DLD1 (cell line): ENCODE measurements around the gene CHTF18.
"Not testable (repeated sequence)": the region's sequence is repeated elsewhere in the genome, so short reads cannot be mapped to it uniquely, and the experiment has no call there.

Experiments used
- in situ Hi-C: cut with HindIII; loops from 2 replicates; pipeline ENCODE4 v1.10.0; 2017; ENCODE audit warnings: low sequenced_read_pairs

Gene CHTF18

DNA sequence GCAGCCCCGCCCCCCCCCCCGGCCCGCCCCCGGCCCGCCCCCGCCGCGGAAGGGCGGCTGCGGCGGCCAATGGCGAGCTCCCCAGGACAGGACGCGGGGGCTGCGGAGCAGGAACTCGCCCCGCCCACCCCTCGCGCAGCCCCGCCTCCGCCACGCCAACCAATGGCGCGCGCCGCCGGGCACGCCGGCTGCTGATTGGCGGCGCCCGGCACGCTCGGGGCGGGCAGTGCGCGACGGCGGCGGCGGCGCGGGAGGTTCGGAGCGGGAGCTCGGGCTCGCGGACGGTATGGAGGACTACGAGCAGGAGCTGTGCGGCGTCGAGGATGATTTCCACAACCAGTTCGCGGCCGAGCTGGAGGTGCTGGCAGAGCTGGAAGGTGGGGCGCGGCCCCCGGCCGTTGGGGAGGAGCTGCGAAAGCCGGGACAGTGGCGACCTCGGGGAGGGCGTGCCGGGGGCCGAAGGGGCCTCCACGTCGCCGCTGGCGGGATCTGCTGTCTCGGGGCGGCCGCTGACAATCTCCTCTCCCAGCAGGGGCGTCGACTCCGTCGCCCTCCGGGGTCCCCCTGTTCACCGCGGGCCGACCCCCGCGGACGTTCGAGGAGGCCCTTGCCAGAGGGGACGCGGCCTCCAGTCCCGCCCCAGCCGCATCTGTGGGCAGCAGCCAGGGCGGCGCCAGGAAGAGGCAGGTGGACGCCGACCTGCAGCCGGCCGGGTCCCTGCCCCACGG, at the start of gene CHTF18:
Gene CHTF18 (plus strand): TSS at position 222 of the 728 bp plus-strand sequence. CDS start 65 bp downstream, at position 287.
- in situ Hi-C loops: no loop called here

GRCh38 chr16:739560-740458, 48.6 kb upstream of the CHTF18 start:
- in situ Hi-C loops: no loop called here

GRCh38 chr16:740459-740763, 48.0 kb upstream of the CHTF18 start:
- in situ Hi-C loops: no loop called here

GRCh38 chr16:740764-741505, 47.5 kb upstream of the CHTF18 start, which contains the start of gene CIAO3:
TSS of gene CIAO3 (minus strand) at chr16:740997. CDS start at chr16:740985, 12 bp downstream.
- in situ Hi-C loops: no loop called here

DNA sequence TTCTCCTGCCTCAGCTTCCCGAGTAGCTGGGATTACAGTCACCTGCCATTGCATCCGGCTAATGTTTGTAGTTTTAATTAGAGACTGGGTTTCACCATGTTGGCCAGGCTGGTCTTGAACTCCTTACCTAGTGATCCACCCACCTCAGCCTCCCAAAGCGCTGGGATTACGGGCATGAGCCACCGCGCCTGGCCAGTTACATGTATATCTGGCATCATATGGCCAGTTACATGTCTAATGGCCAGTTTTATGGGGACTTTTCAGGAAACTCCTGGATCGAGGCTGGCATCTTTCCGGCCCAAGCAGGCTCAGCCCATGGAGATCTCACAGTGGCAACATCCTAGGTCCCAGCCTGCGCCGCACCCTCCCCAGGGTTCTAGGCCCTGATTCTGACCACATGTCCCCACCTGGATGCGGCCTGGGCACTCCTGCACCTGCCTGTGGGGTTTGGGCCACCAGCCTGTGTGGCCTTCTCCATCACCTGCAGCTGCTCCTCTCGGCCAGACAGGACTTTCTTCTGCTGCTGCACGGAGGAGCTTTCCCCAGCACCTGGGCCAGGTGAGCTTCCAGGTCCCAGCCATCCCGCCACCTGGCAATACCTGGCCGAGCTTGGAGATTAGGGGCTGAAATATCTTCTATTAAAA, 46.3 kb upstream of the CHTF18 start:
- in situ Hi-C loops: no loop called here

DNA sequence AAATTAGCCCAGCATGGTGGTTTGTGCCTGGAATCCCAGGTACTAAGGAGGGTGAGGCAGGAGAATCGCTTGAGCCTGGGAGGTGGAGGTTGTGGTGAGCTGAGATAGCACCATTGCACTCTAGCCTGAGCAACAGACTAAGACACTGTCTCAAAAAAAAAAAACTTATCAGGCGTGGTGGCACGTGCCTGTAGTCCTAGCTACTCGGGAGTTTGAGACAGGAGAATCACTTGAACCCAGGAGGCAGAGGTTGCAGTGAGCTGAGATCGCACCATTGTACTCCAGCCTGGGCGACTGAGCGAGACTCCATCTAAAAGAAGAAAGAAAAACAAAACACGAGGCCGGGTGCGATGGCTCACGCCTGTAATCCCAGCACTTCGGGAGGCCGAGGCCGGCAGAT, 45.5 kb upstream of the CHTF18 start:
- in situ Hi-C loops: not testable (repeated sequence)

- in situ Hi-C loops: no loop called here
Measured at GRCh38 chr16:743794-744500, 44.5 kb upstream of the CHTF18 start.

DNA sequence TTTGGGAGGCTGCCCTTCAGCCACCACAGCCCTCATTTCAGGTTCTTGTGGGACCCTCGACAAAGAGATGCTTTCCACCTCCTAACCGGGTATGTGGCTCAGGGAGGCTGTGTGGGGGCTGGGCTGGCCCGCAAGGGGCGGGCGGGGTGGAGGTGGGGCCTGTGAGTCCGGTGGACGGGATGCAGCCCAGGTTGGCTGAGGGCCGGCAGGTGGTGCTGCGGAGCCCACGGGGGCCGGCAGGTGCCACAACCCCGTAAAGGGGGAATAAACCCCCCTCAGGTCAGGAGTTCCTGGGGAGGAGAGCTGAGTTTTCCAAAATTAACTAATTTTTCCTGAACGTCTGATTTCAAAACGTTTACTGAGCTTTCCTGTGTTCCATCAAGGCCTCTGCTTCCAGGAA, 42.7 kb upstream of the CHTF18 start:
- in situ Hi-C loops: no loop called here

GRCh38 chr16:746637-747036, 41.8 kb upstream of the CHTF18 start:
- in situ Hi-C loops: no loop called here

DNA sequence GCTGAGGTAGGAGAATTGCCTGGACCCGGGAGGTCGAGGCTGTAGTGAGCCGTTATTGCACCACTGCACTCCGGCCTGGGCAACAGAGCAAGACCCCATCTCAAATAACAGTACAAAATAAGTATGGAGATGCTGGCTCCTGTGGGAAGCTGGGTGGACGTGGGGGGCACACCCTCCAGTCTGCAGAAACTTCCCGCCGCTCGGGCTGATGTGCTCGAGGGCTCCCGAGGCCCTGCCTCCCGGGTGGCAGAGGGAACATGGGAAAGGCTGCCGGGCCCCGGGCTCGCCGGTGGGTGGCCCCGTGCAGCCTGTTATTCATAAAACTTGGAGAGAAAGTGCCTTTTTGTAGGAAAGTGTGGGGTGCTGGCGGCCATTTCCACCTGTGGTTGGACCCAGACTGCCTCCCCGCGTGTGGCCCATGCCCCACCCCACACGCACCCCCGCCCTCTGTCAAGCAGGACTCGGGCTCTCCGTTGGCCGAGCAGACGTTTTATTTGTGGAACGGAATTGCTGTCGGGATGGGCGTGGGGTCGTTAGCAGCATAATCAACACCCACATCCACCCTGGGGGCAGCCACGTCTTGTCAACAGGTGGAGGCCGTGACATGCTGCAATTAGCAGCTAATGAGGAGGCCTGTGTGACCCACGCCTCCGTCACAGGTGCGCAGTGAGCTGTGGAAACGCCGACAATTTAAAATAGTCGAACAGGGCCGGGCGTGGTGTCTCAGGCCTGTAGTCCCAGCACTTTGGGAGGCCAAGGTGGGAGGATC, 40.3 kb upstream of the CHTF18 start:
- in situ Hi-C loops: no loop called here

DNA sequence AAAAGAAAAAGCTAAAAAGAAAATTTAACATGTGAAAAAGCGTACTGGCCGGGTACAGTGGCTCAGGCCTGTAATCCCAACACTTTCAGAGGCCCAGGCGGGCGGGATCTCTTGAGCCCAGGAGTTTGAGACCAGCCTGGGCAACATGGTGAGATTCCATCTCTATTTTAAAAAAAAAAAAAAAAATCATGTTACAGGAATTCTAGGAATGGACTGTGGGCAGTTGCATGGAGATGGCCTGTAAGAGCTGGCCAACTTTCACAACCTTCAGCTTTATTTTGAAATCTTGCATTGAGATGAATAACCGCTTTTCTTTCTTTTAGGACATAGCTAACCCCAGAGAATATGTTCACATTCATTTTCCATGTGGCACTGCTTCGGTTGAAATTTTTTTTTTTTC, 39.4 kb upstream of the CHTF18 start:
- in situ Hi-C loops: no loop called here

DNA sequence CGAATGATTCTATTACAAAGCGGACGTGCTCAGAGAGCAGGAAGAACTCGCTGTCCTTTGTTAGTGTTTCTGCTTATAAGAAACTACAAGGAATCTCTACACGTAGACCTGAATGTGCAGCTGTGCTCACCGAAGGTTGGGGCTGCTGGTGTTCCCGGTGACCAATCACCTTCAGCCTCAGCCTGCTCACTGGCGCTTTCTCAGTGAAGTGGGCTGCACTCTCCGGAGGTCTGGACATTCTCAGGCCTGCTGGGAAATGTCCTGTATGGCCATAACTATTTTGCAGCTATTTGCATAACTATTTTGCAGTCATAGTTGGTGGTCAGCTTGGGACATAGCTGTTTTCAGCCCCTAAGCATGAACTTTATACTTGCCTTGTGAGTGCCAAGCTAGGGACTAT, 37.9 kb upstream of the CHTF18 start:
- in situ Hi-C loops: no loop called here

DNA sequence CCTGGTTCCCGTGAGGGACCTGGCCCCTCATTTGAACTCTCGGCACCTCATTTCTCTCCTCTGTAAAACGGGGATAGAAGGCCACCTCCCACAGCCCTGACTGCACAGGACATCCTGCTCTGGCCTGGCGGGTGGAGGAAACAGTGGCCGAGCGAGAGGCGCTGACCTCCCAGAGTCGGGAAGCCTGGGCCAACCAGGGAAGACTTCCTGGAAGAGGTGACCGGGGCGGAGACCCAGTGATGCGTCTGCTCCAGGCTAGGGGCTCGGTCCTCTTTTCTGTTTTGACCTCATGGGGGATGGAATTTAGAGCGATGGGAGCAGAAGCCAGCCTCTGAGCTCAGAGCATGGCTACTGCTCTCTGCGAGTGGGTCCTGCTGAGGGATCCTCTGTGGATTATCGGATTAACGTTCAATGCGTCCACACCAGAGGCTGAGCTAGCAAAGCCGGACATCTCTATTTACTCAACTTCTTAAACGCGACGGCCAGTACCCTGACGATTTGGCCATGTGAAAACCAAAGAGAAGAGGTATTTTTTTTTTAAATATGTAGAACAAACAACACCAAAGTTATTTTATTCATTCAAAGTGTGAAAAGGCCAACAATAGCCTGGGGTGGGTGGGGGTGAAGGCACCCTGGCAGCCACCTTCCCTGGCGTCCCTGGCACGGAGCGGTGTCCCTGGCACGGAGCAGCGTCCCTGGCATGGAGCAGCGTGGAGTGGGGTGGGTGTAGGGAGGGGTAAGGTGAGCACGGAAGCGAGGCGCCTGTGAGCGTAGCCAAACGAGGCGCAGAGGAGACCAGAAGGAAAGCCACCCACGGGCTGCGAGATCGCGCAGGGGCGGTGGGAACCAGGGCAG, 37.0 kb upstream of the CHTF18 start:
- in situ Hi-C loops: no loop called here

- in situ Hi-C loops: no loop called here
Measured at GRCh38 chr16:752007-752312, 36.5 kb upstream of the CHTF18 start.

- in situ Hi-C loops: not testable (repeated sequence)
Measured at GRCh38 chr16:754121-754607, 34.3 kb upstream of the CHTF18 start.

- in situ Hi-C loops: no loop called here
Measured at GRCh38 chr16:754656-755055, 33.8 kb upstream of the CHTF18 start.

DNA sequence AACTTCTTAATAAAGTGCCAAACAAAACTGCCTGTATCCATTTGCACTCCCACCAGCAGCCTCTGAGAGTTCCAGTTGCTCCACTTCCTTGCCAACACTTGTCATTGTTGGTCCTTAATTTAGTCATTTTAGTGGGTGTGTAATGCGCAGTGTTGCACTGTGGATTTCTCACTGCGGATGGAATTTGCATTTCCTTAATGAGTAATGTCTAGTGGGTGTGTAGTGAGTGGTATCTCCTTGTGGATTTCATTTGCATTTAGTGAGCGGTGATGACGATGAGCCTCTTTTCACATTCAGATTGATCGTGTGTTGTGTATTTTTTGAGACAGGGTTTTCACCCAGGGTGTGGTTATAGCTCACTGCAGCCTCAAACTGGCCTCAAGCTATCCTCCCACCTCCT, 32.0 kb upstream of the CHTF18 start:
- in situ Hi-C loops: no loop called here

DNA sequence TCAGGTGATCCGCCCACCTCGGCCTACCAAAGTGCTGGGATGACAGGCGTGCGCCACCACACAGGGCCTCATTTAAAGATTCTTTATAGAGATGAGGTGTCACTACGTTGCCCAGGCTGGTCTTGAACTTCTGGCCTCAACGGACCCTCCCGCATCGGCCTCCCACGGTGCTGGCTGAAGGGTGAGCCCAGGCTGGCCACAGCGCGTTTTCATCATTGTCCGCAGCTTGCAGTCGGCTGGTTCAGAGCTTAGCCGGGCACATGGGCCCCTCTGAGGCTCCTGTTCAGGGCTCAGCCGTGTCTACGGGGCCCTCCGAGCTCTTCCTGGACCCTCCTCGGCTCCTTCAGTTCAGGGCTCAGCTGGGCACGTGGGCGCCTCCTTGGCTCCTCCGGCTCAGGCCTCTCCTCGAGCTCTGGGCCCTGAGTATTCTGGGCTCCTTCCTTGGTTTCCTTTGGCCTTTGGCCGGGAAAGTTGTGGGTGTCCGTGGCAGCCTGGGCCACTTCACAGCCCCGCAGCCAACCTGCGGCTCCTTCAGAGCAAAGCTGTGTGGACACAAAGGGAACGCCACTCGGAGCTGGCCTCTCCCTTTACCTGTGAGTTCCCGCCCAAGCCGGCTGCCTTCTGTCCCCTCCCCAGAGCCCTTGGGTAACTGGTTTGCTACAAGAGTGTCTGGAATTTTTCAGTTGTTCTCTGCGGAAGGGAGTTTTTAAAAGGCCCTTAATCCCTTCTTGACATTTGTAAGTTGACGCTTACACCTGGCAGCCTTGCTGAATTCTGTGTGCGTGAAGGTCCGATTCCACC, 29.1 kb upstream of the CHTF18 start:
- in situ Hi-C loops: no loop called here
